Measurements from ENCODE around the gene NCEH1.
"Not testable (repeated sequence)": the region's sequence is repeated elsewhere in the genome, so short reads cannot be mapped to it uniquely, and the experiment has no call there.

Gene NCEH1

GRCh38 chr3:172608575-172608974 lies 102.3 kb downstream of the NCEH1 start:
- no peak for DNase-seq

GRCh38 chr3:172607305-172608121 lies 103.4 kb downstream of the NCEH1 start:
- no peak for DNase-seq

GRCh38 chr3:172606021-172606420 lies 104.8 kb downstream of the NCEH1 start:
- DNase-seq: no peak

- DNase-seq: no peak
Measured at GRCh38 chr3:172604895-172605646, 105.8 kb downstream of the NCEH1 start.

GRCh38 chr3:172601066-172601832 lies 109.6 kb downstream of the NCEH1 start:
- no peak for DNase-seq

GRCh38 chr3:172600644-172601065 lies 110.2 kb downstream of the NCEH1 start:
- no peak for DNase-seq

GRCh38 chr3:172598904-172599303 lies 112.0 kb downstream of the NCEH1 start:
- no peak for DNase-seq

- DNase-seq: no peak
Measured at GRCh38 chr3:172596394-172596706, 114.5 kb downstream of the NCEH1 start.

GRCh38 chr3:172595664-172596393 lies 115.0 kb downstream of the NCEH1 start:
- DNase-seq: no peak

- DNase-seq: not testable (repeated sequence)
Measured at GRCh38 chr3:172594900-172595663, 115.8 kb downstream of the NCEH1 start.

GRCh38 chr3:172592898-172593669 lies 117.8 kb downstream of the NCEH1 start:
- no peak for DNase-seq

- no peak for DNase-seq
Measured at GRCh38 chr3:172591876-172592771, 118.7 kb downstream of the NCEH1 start.

GRCh38 chr3:172591125-172591605 lies 119.7 kb downstream of the NCEH1 start:
- no peak for DNase-seq

GRCh38 chr3:172586436-172586835 lies 124.4 kb downstream of the NCEH1 start:
- no peak for DNase-seq

GRCh38 chr3:172585954-172586353 lies 124.9 kb downstream of the NCEH1 start:
- no peak for DNase-seq

- DNase-seq: no peak
Measured at GRCh38 chr3:172582712-172583111, 128.2 kb downstream of the NCEH1 start.

- no peak for DNase-seq
Measured at GRCh38 chr3:172581757-172582166, 129.1 kb downstream of the NCEH1 start.

- DNase-seq: no peak
Measured at GRCh38 chr3:172580680-172581401, 130.0 kb downstream of the NCEH1 start.

Measured in DMS79 (cell line).